Measurements from ENCODE around the gene PAFAH2. TPM values are rescaled to one million over a fixed set of nuclear protein-coding genes. Genes with fewer than 3 reads are reported as not detected.
A peak's percentile ranks its signal among the peaks of the same experiment; 100 is the strongest.

The PAFAH2 gene
- total RNA-seq, 6 donors from 2014 or later = 12.6 to 20.1 (median 15.1) TPM

DNA sequence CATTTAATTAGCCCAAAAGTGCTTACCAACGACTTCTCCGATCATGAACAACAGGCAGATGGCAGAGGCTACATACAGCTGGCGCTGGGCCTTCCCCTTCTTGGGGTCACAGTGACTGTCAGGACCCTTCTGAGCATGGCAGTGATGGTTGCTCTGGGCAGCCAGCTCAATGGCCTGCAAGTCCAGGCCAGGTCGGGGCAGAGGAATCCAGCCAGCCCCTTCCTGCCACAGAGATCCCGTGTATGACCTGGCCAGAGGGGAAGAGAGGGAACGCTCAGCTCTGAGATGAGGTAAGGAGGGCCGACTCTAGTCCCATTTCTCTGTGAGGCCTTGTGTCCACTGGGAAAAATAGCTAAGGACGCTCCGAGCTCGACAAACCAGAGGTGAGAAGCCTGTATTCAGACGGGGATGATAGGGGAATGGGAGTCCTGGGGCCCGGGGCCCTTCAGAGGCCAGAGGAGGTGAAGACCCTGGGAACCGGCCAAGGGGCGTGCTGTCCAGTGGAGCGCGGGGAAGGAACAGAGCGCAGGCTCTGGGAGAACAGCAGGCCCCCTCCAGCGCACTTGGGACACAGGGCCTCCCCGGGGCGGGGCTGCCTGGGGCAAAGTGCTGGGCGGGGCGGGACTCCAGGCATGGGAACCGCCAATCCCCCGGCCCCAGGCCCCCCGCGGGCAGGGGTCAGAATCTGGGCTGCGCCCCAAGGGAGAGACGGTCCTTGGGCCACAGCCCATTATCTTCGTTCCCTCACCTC is 47.3 kb upstream of the PAFAH2 start:
- TF ChIP-seq POLR2A (IDR thresholded peaks at IDR 0.05) = no peak
- no peak for TF ChIP-seq EP300 (IDR thresholded peaks at IDR 0.05)
- WGBS, 2 donors = 46 to 63% methylated on average over 16 to 19 of the region's 29 CpGs
- no peak overlapping the region for H3K27ac ChIP-seq
- ATAC-seq (ENCODE audit: low FRiP score in 2 of 2) (no peak), DNase-seq (peak in 1 of 2 donors; percentile 79)
- H3K4me1 ChIP-seq = peaks cover 8 to 18% (median 12%) of the 10 kb centered on the region in 4 donors
- no peaks in the 10 kb centered on the region for H3K36me3 ChIP-seq
- peak overlapping the region in 1 of 4 donors; percentile 24 for H3K4me3 ChIP-seq
- no peaks in the 10 kb centered on the region for H3K9me3 ChIP-seq
- peaks cover 2 to 37% (median 17%) of the 10 kb centered on the region in 4 donors for H3K27me3 ChIP-seq

DNA sequence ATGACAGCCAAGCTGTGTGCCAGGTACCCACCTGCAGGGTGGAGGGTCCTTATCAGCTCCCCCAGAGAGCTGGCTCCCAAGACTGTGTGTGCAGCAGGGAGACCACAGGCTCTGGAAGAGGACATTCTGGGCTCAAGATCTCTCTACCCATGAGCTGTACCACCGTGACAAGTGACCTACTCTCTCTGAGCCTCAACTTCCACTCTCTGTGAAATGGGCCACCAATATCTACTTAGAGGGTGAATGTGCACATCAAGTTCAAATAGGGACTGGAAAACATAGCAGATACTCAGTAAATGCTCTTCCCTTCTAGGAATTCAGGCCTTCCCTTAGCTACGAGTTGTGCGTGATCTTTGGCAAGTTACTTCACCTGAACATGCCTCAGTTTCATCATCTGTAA is 46.6 kb upstream of the PAFAH2 start:
- DNase-seq = no peak
- TF ChIP-seq POLR2A (IDR thresholded peaks at IDR 0.05) (no peak), POLR2AphosphoS5 (IDR thresholded peaks at IDR 0.05) (no peak), EP300 (IDR thresholded peaks at IDR 0.05) (no peak)
- TF ChIP-seq, protein P1, sequence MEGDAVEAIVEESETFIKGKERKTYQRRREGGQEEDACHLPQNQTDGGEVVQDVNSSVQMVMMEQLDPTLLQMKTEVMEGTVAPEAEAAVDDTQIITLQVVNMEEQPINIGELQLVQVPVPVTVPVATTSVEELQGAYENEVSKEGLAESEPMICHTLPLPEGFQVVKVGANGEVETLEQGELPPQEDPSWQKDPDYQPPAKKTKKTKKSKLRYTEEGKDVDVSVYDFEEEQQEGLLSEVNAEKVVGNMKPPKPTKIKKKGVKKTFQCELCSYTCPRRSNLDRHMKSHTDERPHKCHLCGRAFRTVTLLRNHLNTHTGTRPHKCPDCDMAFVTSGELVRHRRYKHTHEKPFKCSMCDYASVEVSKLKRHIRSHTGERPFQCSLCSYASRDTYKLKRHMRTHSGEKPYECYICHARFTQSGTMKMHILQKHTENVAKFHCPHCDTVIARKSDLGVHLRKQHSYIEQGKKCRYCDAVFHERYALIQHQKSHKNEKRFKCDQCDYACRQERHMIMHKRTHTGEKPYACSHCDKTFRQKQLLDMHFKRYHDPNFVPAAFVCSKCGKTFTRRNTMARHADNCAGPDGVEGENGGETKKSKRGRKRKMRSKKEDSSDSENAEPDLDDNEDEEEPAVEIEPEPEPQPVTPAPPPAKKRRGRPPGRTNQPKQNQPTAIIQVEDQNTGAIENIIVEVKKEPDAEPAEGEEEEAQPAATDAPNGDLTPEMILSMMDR (IDR thresholded peaks at IDR 0.05) = no peak
- H3K27ac ChIP-seq = no peak overlapping the region
- no peaks in the 10 kb centered on the region for H3K9me3 ChIP-seq
- peaks cover 2 to 37% (median 17%) of the 10 kb centered on the region in 4 donors for H3K27me3 ChIP-seq
- no peaks in the 10 kb centered on the region for H3K36me3 ChIP-seq
- ATAC-seq (ENCODE audit: low FRiP score in 2 of 2) = no peak
- WGBS, 2 donors = 90 to 93% methylated on average over 3 of the region's 3 CpGs
- H3K4me3 ChIP-seq = no peak overlapping the region
- H3K4me1 ChIP-seq = peaks cover 8 to 18% (median 12%) of the 10 kb centered on the region in 4 donors

DNA sequence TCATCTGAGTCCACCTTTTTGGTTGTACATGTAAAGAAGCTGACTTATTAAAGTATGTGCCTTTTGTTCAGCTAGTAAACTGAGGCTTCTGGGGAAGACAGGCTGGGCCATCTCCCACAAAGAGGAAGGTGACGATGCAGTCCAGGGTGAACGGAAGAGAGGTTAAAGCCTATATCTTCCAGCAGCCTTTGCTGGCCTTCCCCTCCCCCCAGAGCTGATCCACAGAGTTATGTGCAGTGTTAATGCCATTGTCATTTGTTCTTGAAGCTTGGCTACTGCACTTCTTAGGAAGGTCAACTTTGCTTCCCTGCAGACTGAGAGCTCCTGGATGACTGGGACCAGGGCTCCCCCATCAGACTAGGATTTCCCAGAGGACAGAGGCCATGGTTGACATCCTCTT is 45.9 kb upstream of the PAFAH2 start:
- H3K4me1 ChIP-seq = peaks cover 8 to 18% (median 12%) of the 10 kb centered on the region in 4 donors
- 60 to 63% methylated on average over 1 to 2 of the region's 2 CpGs for WGBS, 2 donors

DNA sequence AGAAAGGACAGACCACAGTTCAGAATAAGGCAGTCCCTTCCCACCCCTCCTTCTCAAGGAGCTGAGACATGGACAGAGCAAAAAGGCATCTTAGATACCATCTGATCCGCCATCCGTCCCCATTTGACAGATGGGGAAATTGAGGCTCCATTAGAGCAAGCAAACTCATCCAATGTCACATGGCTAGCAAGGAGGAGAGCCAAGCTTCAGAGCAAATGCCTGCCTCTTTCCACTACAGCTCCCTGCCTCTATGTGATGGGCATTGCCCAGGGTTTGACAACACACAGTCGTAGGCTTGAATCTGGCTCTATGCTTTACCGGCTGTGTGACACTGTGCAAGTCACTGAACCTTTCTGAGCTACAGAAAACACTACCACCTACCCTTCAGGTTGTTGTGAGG is 44.1 kb upstream of the PAFAH2 start:
- Histone ChIP-seq H3K4me1 (peaks cover 8 to 18% (median 12%) of the 10 kb centered on the region in 4 donors), H3K4me3 (no peak overlapping the region), H3K9me3 (no peaks in the 10 kb centered on the region), H3K36me3 (no peaks in the 10 kb centered on the region), H3K27me3 (peaks cover 2 to 30% (median 16%) of the 10 kb centered on the region in 4 donors), H3K27ac (no peak overlapping the region)
- DNase-seq (no peak), ATAC-seq (ENCODE audit: low FRiP score in 2 of 2) (no peak)
- WGBS, 2 donors = 20 to 69% methylated on average over 1 to 4 of the region's 4 CpGs
- TF ChIP-seq POLR2A (IDR thresholded peaks at IDR 0.05) = no peak
- no peak for TF ChIP-seq POLR2AphosphoS5 (IDR thresholded peaks at IDR 0.05)
- TF ChIP-seq, protein P1 (IDR thresholded peaks at IDR 0.05) = no peak

More for the DNA sequence above, 45.9 kb upstream of the PAFAH2 start:
- no peaks in the 10 kb centered on the region for H3K9me3 ChIP-seq
- H3K4me3 ChIP-seq = no peak overlapping the region
- TF ChIP-seq POLR2AphosphoS5 (IDR thresholded peaks at IDR 0.05) (no peak), EP300 (IDR thresholded peaks at IDR 0.05) (no peak), POLR2A (IDR thresholded peaks at IDR 0.05) (no peak)
- TF ChIP-seq, protein P1 (IDR thresholded peaks at IDR 0.05) = no peak
- no peaks in the 10 kb centered on the region for H3K36me3 ChIP-seq
- H3K27ac ChIP-seq = no peak overlapping the region
- DNase-seq (no peak), ATAC-seq (ENCODE audit: low FRiP score in 2 of 2) (no peak)
- peaks cover 2 to 37% (median 17%) of the 10 kb centered on the region in 4 donors for H3K27me3 ChIP-seq

DNA sequence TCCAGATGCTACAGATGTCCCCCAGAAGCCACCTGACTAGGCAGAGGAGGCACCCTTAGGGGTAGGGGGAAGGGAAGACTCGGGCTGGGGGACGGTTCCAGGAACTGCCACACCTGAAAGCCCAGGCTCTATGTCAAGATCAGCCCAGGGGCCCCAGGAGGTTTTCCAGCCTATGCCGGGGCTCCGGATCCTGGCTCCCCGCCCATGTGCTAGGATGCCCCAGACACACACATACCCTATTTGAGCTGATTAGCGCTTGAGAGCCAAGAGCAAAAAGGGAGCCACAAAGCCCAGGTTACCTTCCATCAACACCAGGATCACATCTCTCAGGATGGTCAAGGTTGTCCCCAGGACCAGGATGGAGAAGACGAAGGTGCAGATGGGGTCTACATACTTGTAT is 43.5 kb upstream of the PAFAH2 start:
- Histone ChIP-seq H3K36me3 (no peaks in the 10 kb centered on the region), H3K9me3 (no peaks in the 10 kb centered on the region), H3K27ac (no peak overlapping the region), H3K4me3 (no peak overlapping the region), H3K27me3 (peaks cover 2 to 24% (median 13%) of the 10 kb centered on the region in 4 donors), H3K4me1 (peaks cover 11 to 19% (median 14%) of the 10 kb centered on the region in 4 donors)
- WGBS, 2 donors = 76 to 78% methylated on average over 5 to 7 of the region's 7 CpGs
- ATAC-seq (ENCODE audit: low FRiP score in 2 of 2) = no peak
- no peak for DNase-seq
- TF ChIP-seq POLR2A (IDR thresholded peaks at IDR 0.05) (no peak), POLR2AphosphoS5 (IDR thresholded peaks at IDR 0.05) (no peak)

All from upper lobe of left lung (tissue), 6 donors.